PC-9 (cell line): ENCODE measurements around the gene AIF1L. TPM values are rescaled to one million over a fixed set of nuclear protein-coding genes. Genes with fewer than 3 reads are reported as not detected.

Experiments used
- BruUV-seq: library from RNA; stranded (reverse); fragments of 400-500 nt; replicated peaks from 2 replicates; lab custom pipeline; 2021; lab: Mats Ljungman, UMichigan
- CTCF ChIA-PET: fragments of 300-600 bp; sonication (Branson Sonifier 250); formaldehyde crosslinking; loops from one replicate; lab custom pipeline; 2022; ENCODE audit warnings: antibody characterized with exemption; lab: Charles Lee
- POLR2A ChIA-PET: fragments of 300-600 bp; sonication (Branson Sonifier 250); formaldehyde crosslinking; loops from one replicate; lab custom pipeline; 2022; ENCODE audit warnings: antibody characterized with exemption; ENCODE audit not compliant: unreplicated experiment; lab: Charles Lee
- DNase-seq, 2 experiments: peaks; one replicate each; pipeline versions ENCODE4 v3.0.0 to v3.0.0-alpha.2; 2015 to 2022; ENCODE audit warnings: mixed read lengths in 1 of 2
- H2AFZ ChIP-seq: fragments of 200-600 bp; sonication (generic); 2 replicates; pipeline ENCODE4 v1.8.1; 2017; ENCODE audit warnings: antibody characterized with exemption
- H3F3A ChIP-seq: fragments of 200-600 bp; sonication (generic); 2 replicates; pipeline ENCODE4 v1.8.1; 2017; ENCODE audit warnings: antibody characterized with exemption, mild to moderate bottlenecking, low read depth; ENCODE audit not compliant: insufficient read depth
- H3K27ac ChIP-seq: fragments of 200-600 bp; sonication (generic); 2 replicates; pipeline ENCODE4 v1.6.1; 2016; ENCODE audit warnings: mixed run types
- H3K27me3 ChIP-seq: fragments of 200-600 bp; sonication (generic); 2 replicates; pipeline ENCODE4 v1.6.1; 2016; ENCODE audit warnings: low read depth, mixed run types; ENCODE audit not compliant: insufficient read depth
- H3K36me3 ChIP-seq: fragments of 200-600 bp; sonication (generic); 2 replicates; pipeline ENCODE4 v1.6.1; 2016; ENCODE audit warnings: low read depth, mixed run types
- H3K4me1 ChIP-seq: fragments of 200-600 bp; sonication (generic); replicated peaks from 2 replicates; pipeline ENCODE4 v1.6.1; 2016; ENCODE audit warnings: mixed run types; ENCODE audit not compliant: insufficient read depth
- H3K4me2 ChIP-seq: fragments of 200-600 bp; sonication (generic); 2 replicates; pipeline ENCODE4 v1.6.1; 2017; ENCODE audit warnings: mixed run types
- H3K4me3 ChIP-seq: fragments of 200-600 bp; sonication (generic); 2 replicates; pipeline ENCODE4 v1.6.1; 2016; ENCODE audit warnings: mixed run types
- H3K79me2 ChIP-seq: fragments of 200-600 bp; sonication (generic); 2 replicates; pipeline ENCODE4 v1.6.1; 2017; ENCODE audit warnings: low read depth, mixed run types
- H3K9me2 ChIP-seq: fragments of 200-600 bp; sonication (generic); 2 replicates; pipeline ENCODE4 v1.8.1; 2017; ENCODE audit warnings: mild to moderate bottlenecking; ENCODE audit not compliant: insufficient read depth
- H3K9me3 ChIP-seq: fragments of 200-600 bp; sonication (generic); 2 replicates; pipeline ENCODE4 v1.8.1; 2016; ENCODE audit warnings: low read depth; ENCODE audit not compliant: insufficient read depth
- H4K20me1 ChIP-seq: fragments of 200-600 bp; sonication (generic); 2 replicates; pipeline ENCODE4 v1.8.1; 2017; ENCODE audit not compliant: insufficient read depth
- EZH2 ChIP-seq: fragments of 200-600 bp; sonication (generic); IDR thresholded peaks from 2 replicates; pipeline ENCODE4 v1.8.0; 2017; ENCODE audit warnings: antibody characterized with exemption, low read depth
- intact Hi-C: fragments of 100-400 bp; cut with micrococcal nuclease; formaldehyde crosslinking; loops from one replicate; pipeline ENCODE4 v1.10.0; 2022; ENCODE audit not compliant: unreplicated experiment
- total RNA-seq: library from RNA; stranded (reverse); gene quantifications from 2 replicates; pipeline ENCODE4 v1.2.3, GENCODE V29; 2021
- TF ChIP-seq, protein P1 (sequence below): fragments of 200-600 bp; sonication (generic); conservative IDR thresholded peaks from 2 replicates; pipeline ENCODE4 v1.6.1; 2017; ENCODE audit warnings: mixed run types, antibody characterized with exemption, mild to moderate bottlenecking, moderate library complexity

The AIF1L gene
- total RNA-seq, 1 experiment from 2014 or later, result 87.3 TPM

DNA sequence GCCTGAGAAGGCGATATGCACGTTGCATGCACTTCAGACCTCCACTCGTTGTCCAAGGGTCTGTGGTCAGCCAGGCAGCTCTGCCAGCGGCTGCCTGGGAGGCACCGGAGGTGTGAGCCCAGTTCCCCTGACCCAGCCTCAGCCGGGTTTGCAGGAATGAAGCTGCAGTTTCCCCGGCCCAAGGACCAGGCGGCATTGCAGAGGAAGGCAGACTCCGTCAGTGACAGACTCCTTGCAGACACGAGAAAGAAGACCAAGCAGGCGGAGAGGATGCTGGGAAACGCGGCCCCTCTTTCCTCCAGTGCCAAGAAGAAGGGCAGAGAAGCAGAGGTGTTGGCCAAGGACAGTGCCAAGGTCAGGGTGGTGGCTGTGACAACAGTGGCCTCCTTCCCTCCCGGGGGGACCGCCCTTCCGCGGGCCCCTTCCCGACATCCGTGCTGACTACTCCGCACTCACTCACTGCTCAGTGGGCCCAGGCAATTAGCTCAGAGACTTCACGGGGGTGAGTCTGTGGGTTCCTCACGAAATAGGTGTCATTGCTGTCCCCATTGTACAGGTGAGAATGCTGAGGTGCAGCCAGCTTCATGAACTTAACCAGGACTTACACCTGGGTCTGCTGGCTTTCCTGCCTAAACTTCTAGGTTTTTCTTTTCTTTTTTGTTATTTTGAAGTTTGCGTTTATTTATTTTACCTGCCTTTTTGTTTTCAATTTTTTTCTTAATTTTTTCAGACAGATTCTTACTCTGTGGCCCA, 10.8 kb upstream of the AIF1L start:
- CTCF ChIA-PET, result interaction anchor here (0.6 kb wide), 1 partner anchor 202 kb away, joined by 4 read pairs; no protein-coding TSS in a partner anchor
- intact Hi-C loops, result no loop called here
- no peaks in the 10 kb centered on the region for H4K20me1 ChIP-seq
- no peak for TF ChIP-seq EZH2
- TF ChIP-seq, protein P1, sequence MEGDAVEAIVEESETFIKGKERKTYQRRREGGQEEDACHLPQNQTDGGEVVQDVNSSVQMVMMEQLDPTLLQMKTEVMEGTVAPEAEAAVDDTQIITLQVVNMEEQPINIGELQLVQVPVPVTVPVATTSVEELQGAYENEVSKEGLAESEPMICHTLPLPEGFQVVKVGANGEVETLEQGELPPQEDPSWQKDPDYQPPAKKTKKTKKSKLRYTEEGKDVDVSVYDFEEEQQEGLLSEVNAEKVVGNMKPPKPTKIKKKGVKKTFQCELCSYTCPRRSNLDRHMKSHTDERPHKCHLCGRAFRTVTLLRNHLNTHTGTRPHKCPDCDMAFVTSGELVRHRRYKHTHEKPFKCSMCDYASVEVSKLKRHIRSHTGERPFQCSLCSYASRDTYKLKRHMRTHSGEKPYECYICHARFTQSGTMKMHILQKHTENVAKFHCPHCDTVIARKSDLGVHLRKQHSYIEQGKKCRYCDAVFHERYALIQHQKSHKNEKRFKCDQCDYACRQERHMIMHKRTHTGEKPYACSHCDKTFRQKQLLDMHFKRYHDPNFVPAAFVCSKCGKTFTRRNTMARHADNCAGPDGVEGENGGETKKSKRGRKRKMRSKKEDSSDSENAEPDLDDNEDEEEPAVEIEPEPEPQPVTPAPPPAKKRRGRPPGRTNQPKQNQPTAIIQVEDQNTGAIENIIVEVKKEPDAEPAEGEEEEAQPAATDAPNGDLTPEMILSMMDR, result no peak
- no peaks in the 10 kb centered on the region for H3K27me3 ChIP-seq
- BruUV-seq, result no TSS peak
- DNase-seq, result no peak
- no peaks in the 10 kb centered on the region for H3K9me3 ChIP-seq
- peaks cover 21% of the 10 kb centered on the region for H3F3A ChIP-seq
- H3K4me1 ChIP-seq, result peaks cover 30% of the 10 kb centered on the region
- no peaks in the 10 kb centered on the region for H3K79me2 ChIP-seq
- POLR2A ChIA-PET, result interaction anchor here (0.7 kb wide), 1 partner anchor 8 kb away, joined by 18 read pairs; no protein-coding TSS in a partner anchor
- H3K27ac ChIP-seq, result no peak overlapping the region
- H3K36me3 ChIP-seq, result no peaks in the 10 kb centered on the region
- no peak overlapping the region for H3K4me3 ChIP-seq
- no peak overlapping the region for H3K4me2 ChIP-seq
- no peaks in the 10 kb centered on the region for H3K9me2 ChIP-seq
- no peak overlapping the region for H2AFZ ChIP-seq

DNA sequence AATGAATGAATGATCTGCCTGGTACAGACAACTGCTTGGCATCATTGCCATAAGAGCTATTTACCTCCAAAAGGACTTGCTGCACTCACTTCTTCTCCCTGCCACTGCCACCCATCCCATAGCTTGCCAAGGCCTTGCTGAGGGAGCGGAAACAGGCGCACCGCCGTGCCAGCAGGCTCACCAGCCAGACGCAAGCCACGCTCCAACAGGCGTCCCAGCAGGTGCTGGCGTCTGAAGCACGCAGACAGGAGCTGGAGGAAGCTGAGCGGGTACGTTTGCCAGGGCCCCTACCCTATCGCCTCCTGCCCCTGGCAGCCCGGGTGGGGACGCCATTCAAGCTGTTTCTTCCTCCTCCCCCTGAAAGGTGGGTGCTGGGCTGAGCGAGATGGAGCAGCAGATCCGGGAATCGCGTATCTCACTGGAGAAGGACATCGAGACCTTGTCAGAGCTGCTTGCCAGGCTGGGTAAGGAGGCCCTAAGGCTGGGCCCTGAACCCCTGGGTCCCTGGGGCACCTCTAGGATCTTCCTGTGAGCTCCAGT, 8.9 kb upstream of the AIF1L start:
- H3K36me3 ChIP-seq, result no peaks in the 10 kb centered on the region
- H3K4me2 ChIP-seq, result no peak overlapping the region
- intact Hi-C loops, result no loop called here
- H3K4me3 ChIP-seq, result no peak overlapping the region
- no peak for DNase-seq
- no peaks in the 10 kb centered on the region for H3K9me2 ChIP-seq
- H3F3A ChIP-seq, result peaks cover 10% of the 10 kb centered on the region; the same call in 1 of the 2 replicates
- H3K9me3 ChIP-seq, result no peaks in the 10 kb centered on the region
- H3K27me3 ChIP-seq, result no peaks in the 10 kb centered on the region
- POLR2A ChIA-PET, result no interaction called here
- no TSS peak for BruUV-seq
- CTCF ChIA-PET, result no interaction called here
- no peaks in the 10 kb centered on the region for H3K79me2 ChIP-seq
- no peak overlapping the region for H3K27ac ChIP-seq
- H4K20me1 ChIP-seq, result no peaks in the 10 kb centered on the region
- TF ChIP-seq, protein P1, result no peak
- TF ChIP-seq EZH2, result no peak
- no peak overlapping the region for H2AFZ ChIP-seq
- H3K4me1 ChIP-seq, result peaks cover 19% of the 10 kb centered on the region

GRCh38 chr9:131090025-131090787, 6.1 kb upstream of the AIF1L start:
- H3K4me2 ChIP-seq, result no peak overlapping the region
- no peak overlapping the region for H3K4me3 ChIP-seq
- H3K9me2 ChIP-seq, result no peaks in the 10 kb centered on the region
- no peak for DNase-seq
- BruUV-seq, result no TSS peak
- H3F3A ChIP-seq, result peaks cover 6% of the 10 kb centered on the region; the same call in 1 of the 2 replicates
- H3K79me2 ChIP-seq, result no peaks in the 10 kb centered on the region
- no peaks in the 10 kb centered on the region for H3K27me3 ChIP-seq
- no peak for TF ChIP-seq EZH2
- TF ChIP-seq, protein P1, result no peak
- no peaks in the 10 kb centered on the region for H3K9me3 ChIP-seq
- POLR2A ChIA-PET, result no interaction called here
- H3K4me1 ChIP-seq, result peaks cover 15% of the 10 kb centered on the region
- intact Hi-C loops, result no loop called here
- no peaks in the 10 kb centered on the region for H3K36me3 ChIP-seq
- H4K20me1 ChIP-seq, result no peaks in the 10 kb centered on the region
- CTCF ChIA-PET, result no interaction called here
- H3K27ac ChIP-seq, result no peak overlapping the region
- no peak overlapping the region for H2AFZ ChIP-seq
